Activated CD8-positive, alpha-beta memory T cell treated with anti-CD3 and anti-CD28 coated beads, Interleukin-2, amount 50 U/mL, for 24 hours (primary cell): ENCODE measurements around the gene KCNH2.

ENCODE experiments used
- DNase-seq: peaks from one replicate; pipeline ENCODE4 v3.0.0-alpha.2; 2020; ENCODE audit errors: extremely low read depth

Gene KCNH2

GRCh38 chr7:150949564-150949963, 28.6 kb downstream of the KCNH2 start:
- no peak for DNase-seq

- no peak for DNase-seq
Measured at GRCh38 chr7:150948791-150949251, 29.3 kb downstream of the KCNH2 start.

GRCh38 chr7:150947761-150948651, 30.1 kb downstream of the KCNH2 start:
- DNase-seq: no peak

DNA sequence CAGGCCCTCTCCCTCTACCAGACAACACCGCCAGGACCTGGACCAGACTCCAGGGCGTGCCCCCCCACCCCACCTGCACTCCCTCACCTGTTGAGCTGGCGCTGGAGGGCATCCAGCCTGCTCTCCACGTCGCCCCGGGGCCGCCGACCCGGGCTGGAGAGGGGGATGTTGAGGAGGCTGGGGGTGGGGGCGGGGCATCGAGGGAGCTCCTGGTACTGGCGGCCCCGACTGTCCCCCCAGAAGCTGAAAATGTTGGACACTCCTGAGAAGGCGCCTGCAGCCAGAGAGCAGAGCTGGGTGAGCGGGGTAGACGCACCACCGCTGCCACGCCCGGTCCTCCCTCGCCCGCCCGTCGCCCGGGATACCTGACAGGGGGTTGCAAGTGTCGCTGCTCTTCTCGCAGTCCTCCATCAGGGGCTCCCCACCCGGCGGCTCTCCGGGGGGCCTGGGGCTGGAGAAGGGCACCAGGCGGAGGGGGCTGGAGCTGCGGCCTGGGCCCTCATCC, 30.8 kb downstream of the KCNH2 start:
- DNase-seq: no peak

DNA sequence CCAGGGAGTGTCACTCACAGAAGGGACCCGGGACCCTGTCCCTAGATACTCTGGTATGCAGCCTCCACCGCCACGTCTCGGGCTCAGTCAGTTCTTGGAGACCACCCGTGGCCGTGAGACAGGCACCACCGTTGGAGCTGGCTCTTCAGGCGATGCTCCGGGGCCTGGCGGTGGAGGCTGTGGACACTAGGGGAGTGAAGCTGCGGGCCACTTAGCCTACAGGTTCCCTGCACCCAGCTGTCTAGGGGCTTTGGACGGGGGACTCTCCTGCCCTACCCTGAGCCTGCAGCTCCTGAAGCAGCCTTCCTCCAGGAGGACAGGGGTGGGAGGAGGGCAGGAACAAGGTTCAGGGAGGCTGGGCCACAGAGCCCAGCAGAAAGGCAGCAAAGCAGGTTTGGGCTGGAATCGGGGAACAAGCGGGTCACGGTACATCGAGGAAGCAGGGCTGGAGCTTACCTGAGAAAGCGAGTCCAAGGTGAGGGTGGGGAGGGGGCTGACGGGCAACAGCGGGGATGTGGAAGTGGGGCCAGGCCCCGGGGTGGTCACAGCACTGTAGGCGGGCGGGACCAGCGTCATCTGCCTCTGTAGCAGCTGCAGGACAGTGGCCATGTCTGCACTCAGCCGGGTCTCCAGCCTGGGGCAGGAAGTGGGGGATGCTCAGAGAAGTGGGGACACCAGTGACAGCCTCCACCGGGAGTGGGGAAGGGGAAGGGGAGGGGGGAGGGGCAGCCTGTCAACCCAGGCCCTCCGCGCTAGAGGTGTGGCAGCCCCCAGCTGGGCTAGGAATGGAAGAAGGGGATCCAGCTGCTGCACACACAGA, 31.5 kb downstream of the KCNH2 start:
- no peak for DNase-seq

DNA sequence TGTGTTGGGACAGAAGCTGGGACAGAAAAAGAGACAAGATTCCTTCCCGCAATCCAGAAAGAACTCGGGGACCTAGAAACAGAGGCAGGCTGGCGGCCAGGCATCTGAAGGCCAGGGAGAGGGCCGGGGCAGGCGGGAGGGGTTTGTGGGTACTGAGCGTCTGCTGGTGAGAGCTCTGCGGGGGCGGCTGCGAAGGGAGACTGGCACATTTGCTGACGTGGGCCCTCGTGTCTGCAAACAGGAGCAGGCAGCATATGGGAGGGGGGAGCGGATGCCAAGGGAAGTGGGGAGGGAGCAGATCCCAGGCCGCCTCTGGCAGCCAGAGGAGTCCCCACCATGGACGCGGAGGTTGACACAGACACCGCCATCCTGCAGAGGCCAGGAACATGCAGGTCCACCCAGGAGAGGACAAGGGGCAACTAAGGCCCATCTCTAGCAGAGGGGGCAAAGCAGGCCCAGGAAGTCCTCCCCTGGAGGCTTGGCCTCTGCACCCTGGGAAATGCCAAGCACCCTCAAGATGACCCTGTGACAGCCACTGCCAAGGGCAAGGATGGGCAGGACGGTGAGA, 32.2 kb downstream of the KCNH2 start:
- no peak for DNase-seq

DNA sequence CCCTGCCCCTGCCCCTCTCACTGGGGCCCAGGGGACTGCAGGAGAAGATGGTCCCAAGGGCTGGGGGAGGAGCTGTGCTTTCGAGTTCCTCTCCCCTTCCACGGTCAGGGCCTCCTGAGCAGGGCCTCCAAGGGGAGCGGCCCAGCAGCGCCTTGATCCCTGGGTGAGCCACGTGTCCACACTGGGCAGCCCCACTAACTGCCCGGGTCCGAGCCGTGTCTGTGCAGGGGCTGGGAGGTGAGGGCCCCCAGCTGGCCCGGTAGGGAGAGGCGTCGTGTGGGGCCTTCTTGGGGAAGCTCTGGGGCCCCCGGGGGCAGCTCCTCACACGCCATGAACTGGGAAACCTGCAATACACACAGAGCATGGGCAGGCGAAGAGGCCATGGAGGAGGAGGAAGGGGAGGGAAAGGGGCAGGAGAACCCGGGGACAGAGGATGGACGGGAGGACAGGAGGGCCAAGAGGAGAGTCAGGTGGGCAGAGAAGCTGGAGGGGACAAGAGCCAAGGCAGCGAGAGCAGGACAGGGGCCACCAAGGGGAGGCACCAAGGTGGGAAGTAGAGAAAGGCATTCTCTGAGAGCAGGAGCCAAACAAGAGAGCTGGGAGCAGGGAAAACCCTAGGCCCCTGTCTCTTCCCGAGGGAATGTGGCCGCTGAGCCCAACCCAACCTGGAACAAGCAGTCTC, 32.8 kb downstream of the KCNH2 start:
- no peak for DNase-seq

DNA sequence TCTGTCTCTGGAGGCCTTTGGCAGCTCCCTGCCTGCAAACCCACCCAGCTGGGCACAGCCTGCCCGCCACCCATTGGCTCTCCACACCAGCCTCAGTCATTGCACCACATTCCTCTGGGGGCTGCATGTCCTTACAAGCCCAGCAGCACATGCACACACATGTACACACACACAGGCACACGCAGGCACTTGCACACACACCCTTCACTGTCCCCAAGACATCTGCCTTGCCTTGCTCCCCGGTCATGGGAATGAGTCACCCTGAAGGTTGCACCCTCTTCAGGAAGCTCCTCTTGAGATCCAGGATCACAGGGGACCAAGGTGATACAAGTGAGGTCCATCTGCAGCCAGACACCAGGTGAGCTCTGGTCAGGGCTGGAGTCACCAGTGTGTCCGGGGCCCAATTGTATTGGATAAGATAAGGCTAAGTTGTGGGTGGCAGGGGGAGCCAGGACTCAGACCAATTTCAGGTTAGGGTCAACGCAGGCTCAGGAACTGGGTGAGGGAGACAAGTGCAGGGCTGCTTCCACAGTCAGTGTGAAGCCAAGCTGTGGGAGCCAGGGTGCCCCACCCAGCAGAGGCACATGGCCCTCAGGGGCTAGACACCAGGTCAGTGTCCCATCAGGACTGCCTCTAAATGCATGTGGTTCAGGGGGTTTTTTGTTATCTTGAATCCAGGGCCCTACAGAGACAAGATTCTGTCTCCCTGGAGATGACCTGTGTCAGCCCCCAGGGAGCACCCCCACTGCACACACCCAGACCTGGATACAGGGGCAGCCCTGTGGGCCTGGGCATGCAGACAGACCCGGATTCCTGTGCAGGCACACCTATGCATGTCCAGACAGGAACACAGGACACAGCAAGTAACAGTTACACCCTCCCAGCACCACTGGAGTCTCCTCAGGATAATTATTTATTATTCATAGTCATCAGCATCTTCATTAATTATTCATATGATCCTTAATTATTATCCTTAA, 33.8 kb downstream of the KCNH2 start:
- DNase-seq: no peak

DNA sequence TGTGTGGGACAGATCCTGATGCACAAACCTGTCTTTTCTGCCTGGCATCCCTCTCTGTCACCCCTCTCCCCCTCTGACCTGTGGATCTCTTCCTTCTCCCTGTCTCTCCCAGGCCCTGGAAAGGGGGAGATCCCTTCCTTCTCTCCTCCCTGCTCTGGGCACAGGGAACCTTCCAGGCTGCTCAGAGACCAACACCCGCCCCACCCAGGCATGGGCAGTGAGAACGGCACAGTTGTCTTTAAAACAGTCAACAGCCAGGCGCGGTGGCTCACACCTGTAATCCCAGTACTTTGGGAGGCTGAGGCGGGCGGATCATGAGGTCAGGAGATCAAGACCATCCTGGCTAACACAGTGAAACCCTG, 34.7 kb downstream of the KCNH2 start:
- DNase-seq: no peak

GRCh38 chr7:150942591-150943452, 35.3 kb downstream of the KCNH2 start:
- DNase-seq: no peak

GRCh38 chr7:150942001-150942590, 36.0 kb downstream of the KCNH2 start:
- no peak for DNase-seq

GRCh38 chr7:150941351-150942000, 36.6 kb downstream of the KCNH2 start:
- no peak for DNase-seq

GRCh38 chr7:150940431-150941102, 37.6 kb downstream of the KCNH2 start:
- no peak for DNase-seq

DNA sequence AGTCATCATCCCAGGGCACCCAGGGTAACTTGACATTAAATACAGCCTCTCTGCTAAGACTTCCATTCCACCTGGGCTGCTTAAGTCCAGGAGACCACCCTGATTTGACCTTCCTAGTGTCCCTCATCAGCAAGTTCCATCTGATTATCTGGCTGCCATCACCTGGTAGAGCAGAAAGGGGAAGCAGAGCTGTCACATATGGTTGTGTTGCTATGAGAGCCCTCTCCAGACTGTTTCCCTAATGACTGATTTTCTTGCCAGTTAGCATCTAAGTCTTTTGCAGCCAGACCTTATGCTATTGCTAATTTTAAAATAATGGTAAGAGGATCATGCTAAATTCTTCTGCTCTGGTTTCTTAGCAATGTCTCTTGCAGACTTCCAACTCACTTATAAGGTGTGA, 38.7 kb downstream of the KCNH2 start:
- DNase-seq: no peak

DNA sequence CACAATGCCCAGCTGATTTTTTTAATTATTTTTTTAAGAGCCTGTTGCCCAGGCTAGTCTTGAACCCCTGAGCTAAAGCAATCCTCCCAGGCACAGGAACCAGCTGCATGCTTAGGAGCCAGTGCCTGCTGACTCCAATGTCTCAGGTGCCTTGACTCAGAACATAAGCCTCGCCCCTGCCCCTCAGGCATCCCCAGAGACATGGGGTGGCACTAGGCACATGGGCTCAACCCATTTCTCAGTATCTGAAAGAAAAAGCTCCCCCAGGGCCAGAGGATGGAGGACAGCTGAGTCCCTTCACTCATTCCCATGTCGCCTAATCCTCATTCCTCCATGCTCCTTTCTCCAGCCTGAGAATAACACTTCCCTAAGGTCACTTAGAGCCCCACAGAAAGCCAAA, 39.1 kb downstream of the KCNH2 start:
- no peak for DNase-seq

DNA sequence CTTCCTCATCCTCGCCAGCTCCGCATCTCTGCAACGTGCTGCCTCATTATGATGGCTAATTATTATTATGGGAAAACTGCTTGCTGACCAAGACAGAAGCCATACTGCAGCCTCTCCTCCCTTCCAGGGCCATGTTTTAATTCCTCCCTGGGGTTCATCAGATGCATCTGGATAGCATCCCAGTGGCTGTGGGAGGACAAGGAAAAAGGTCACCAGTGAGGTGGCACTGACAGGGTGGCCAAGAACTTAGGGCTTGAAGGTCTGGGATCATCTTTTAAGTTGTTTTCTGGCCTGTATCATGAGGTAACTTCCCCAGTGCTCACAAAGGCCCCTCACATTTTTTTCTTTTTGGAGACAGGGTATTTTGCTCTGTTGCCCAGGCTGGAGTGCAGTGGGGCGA, 39.6 kb downstream of the KCNH2 start:
- no peak for DNase-seq

- DNase-seq: no peak
Measured at GRCh38 chr7:150937848-150938561, 40.1 kb downstream of the KCNH2 start.
